Common myeloid progenitor, CD34-positive (primary cell): ENCODE results near the gene APOL3. TPM values are rescaled to one million over a fixed set of nuclear protein-coding genes. Genes with fewer than 3 reads are reported as not detected.
"Not testable (repeated sequence)": the region's sequence is repeated elsewhere in the genome, so short reads cannot be mapped to it uniquely, and the experiment has no call there.

ENCODE experiments used
- CTCF ChIA-PET: fragments of 350-600 bp; sonication (Branson Sonifier 250); formaldehyde crosslinking; loops from one replicate; lab custom pipeline; 2021; ENCODE audit warnings: antibody characterized with exemption; lab: Charles Lee
- POLR2A ChIA-PET: fragments of 350-600 bp; sonication (Branson Sonifier 250); formaldehyde crosslinking; loops from one replicate; lab custom pipeline; 2021; ENCODE audit warnings: antibody characterized with exemption; lab: Charles Lee
- DNase-seq, 3 donors: peaks; one replicate each; pipeline versions ENCODE4 v3.0.0 to v3.0.0-alpha.2; 2013
- H3K27ac ChIP-seq, 2 experiments: 1 replicate in 1 of 2; 2 replicates in 1 of 2; pipeline ENCODE4 v1.7.0; 2013; ENCODE audit warnings: inconsistent platforms in 2 of 2, low read length in 2 of 2, mild to moderate bottlenecking in 2 of 2, low read depth in 1 of 2, moderate library complexity in 1 of 2; ENCODE audit not compliant: severe bottlenecking in 2 of 2, insufficient read depth in 1 of 2, poor library complexity in 1 of 2
- H3K27me3 ChIP-seq, 5 experiments: replicated peaks in 2 of 5; 1 replicate in 3 of 5; 2 replicates in 2 of 5; pipeline versions ENCODE4 v1.6.1 to v1.7.0; 2013; ENCODE audit warnings: low read length in 4 of 5, mild to moderate bottlenecking in 2 of 5, moderate library complexity in 2 of 5, inconsistent platforms in 1 of 5; ENCODE audit not compliant: insufficient read depth in 5 of 5, control insufficient read depth in 4 of 5
- H3K36me3 ChIP-seq, 4 experiments: 1 replicate in 2 of 4; 2 replicates in 2 of 4; pipeline versions ENCODE4 v1.6.1 to v1.7.0; 2013; ENCODE audit warnings: low read length in 3 of 4, control low read depth in 1 of 4, mild to moderate bottlenecking in 1 of 4; ENCODE audit not compliant: control insufficient read depth in 4 of 4, insufficient read depth in 4 of 4
- H3K4me1 ChIP-seq, 4 experiments: 1 replicate in 3 of 4; 2 replicates in 1 of 4; pipeline versions ENCODE4 v1.6.1 to v1.7.1; 2013; ENCODE audit warnings: low read length in 3 of 4, mild to moderate bottlenecking in 3 of 4, control low read depth in 1 of 4, inconsistent platforms in 1 of 4, moderate library complexity in 1 of 4; ENCODE audit not compliant: control insufficient read depth in 4 of 4, insufficient read depth in 4 of 4; ENCODE audit errors: control extremely low read depth in 1 of 4
- H3K4me3 ChIP-seq, 7 experiments: 1 replicate in 4 of 7; 2 replicates in 3 of 7; pipeline versions ENCODE4 v1.5.1 to v1.7.0; 2013; ENCODE audit warnings: mild to moderate bottlenecking in 7 of 7, low read length in 6 of 7, moderate library complexity in 6 of 7, inconsistent platforms in 2 of 7, low read depth in 2 of 7, control low read depth in 1 of 7; ENCODE audit not compliant: insufficient read depth in 4 of 7, control insufficient read depth in 1 of 7; ENCODE audit errors: extremely low read depth in 1 of 7
- H3K9me3 ChIP-seq, 5 experiments: 1 replicate in 4 of 5; 2 replicates in 1 of 5; pipeline versions ENCODE4 v1.6.1 to v1.7.1; 2013; ENCODE audit warnings: low read length in 4 of 5, mild to moderate bottlenecking in 2 of 5, inconsistent platforms in 1 of 5, low read depth in 1 of 5, moderate library complexity in 1 of 5; ENCODE audit not compliant: control insufficient read depth in 4 of 5, insufficient read depth in 2 of 5; ENCODE audit errors: control extremely low read depth in 1 of 5
- WGBS: methylation state at CpG from one replicate; pipeline ENCODE4 v1.1.5; 2013; ENCODE audit not compliant: insufficient coverage; 5-methylcytosine and 5-hydroxymethylcytosine counted together
- polyA plus RNA-seq: library from polyadenylated mRNA; unstranded; fragments of 120-200 nt; gene quantifications from one replicate; pipeline ENCODE4 v1.2.1, GENCODE V29; 2013

The APOL3 gene
- 51.1 TPM for polyA plus RNA-seq

- peaks cover 0 to 3% (median 0%) of the 10 kb centered on the region in 5 experiments for H3K9me3 ChIP-seq
- POLR2A ChIA-PET = no interaction called here
- H3K36me3 ChIP-seq = no peaks in the 10 kb centered on the region
- H3K4me3 ChIP-seq = peak within 1 kb of the TSS; percentile 34 to 75 (median 59)
- H3K4me1 ChIP-seq = peaks cover 13 to 72% (median 62%) of the 10 kb centered on the region in 4 experiments
- CTCF ChIA-PET = interaction anchor here (0.7 to 6.4 kb wide), 9 partner anchors 8 to 47 kb away, joined by 3 to 39 read pairs (median 5); no protein-coding TSS in a partner anchor
- DNase-seq = peak; percentile 60 to 81 (median 77)
- H3K27me3 ChIP-seq = no peaks in the 10 kb centered on the region
- peak within 1 kb of the TSS; percentile 69 to 95 for H3K27ac ChIP-seq
- 0% methylated on average over 2 of the region's 3 CpGs for WGBS
These were observed at the start of gene APOL3 for GRCh38 chr22:36160499-36160942. TSS of gene APOL3 (minus strand) at chr22:36160755. CDS start at chr22:36149055, 11,700 bp downstream.

GRCh38 chr22:36210224-36210623 is 49.7 kb upstream of the APOL3 start:
- CTCF ChIA-PET = interaction anchor here (4.2 kb wide), 1 partner anchor 12 kb away, joined by 18 read pairs; no protein-coding TSS in a partner anchor
- POLR2A ChIA-PET = no interaction called here

GRCh38 chr22:36209488-36209908 is 48.9 kb upstream of the APOL3 start:
- peak in 2 of 3 donors; percentile 20 to 46 for DNase-seq
- H3K4me3 ChIP-seq, H3K27ac ChIP-seq, H3K36me3 ChIP-seq, H3K27me3 ChIP-seq, H3K9me3 ChIP-seq, POLR2A ChIA-PET: not testable (repeated sequence)
- CTCF ChIA-PET = interaction anchor here (1.5 to 4.2 kb wide), 2 partner anchors 9 to 12 kb away, joined by 4 to 18 read pairs; no protein-coding TSS in a partner anchor
- 14% methylated on average over 1 of the region's 5 CpGs for WGBS
- H3K4me1 ChIP-seq = peaks cover 6 to 61% (median 29%) of the 10 kb centered on the region in 4 experiments

More at GRCh38 chr22:36210224-36210623, 49.7 kb upstream of the APOL3 start:
- no CpG with 5 or more reads among the region's 3 CpGs for WGBS
- DNase-seq = no peak
- H3K4me3 ChIP-seq = no peak overlapping the region
- H3K4me1 ChIP-seq = peaks cover 6 to 61% (median 29%) of the 10 kb centered on the region in 4 experiments
- H3K27ac ChIP-seq = no peak overlapping the region
- no peaks in the 10 kb centered on the region for H3K27me3 ChIP-seq
- peaks cover 0 to 5% (median 0%) of the 10 kb centered on the region in 5 experiments for H3K9me3 ChIP-seq
- H3K36me3 ChIP-seq = no peaks in the 10 kb centered on the region

- POLR2A ChIA-PET = no interaction called here
- Histone ChIP-seq H3K4me3 (no peak overlapping the region), H3K4me1 (peaks cover 6 to 58% (median 30%) of the 10 kb centered on the region in 4 experiments), H3K27ac (no peak overlapping the region), H3K36me3 (no peaks in the 10 kb centered on the region), H3K9me3 (peaks cover 0 to 5% (median 0%) of the 10 kb centered on the region in 5 experiments), H3K27me3 (no peaks in the 10 kb centered on the region)
- no peak for DNase-seq
- no CpG with 5 or more reads among the region's 1 CpG for WGBS
- CTCF ChIA-PET = interaction anchor here (0.8 to 4.2 kb wide), 5 partner anchors 9 to 77 kb away, joined by 3 to 18 read pairs (median 4); no protein-coding TSS in a partner anchor
These were observed 48.4 kb upstream of the APOL3 start for GRCh38 chr22:36208914-36209313.

- H3K27me3 ChIP-seq = no peaks in the 10 kb centered on the region
- 100% methylated on average over 1 of the region's 1 CpG for WGBS
- H3K9me3 ChIP-seq = peaks cover 0 to 5% (median 0%) of the 10 kb centered on the region in 5 experiments
- no peaks in the 10 kb centered on the region for H3K36me3 ChIP-seq
- peaks cover 6 to 55% (median 30%) of the 10 kb centered on the region in 4 experiments for H3K4me1 ChIP-seq
- POLR2A ChIA-PET = no interaction called here
- H3K4me3 ChIP-seq = no peak overlapping the region
- no peak for DNase-seq
- CTCF ChIA-PET = interaction anchor here (0.8 to 4.2 kb wide), 6 partner anchors 10 to 78 kb away, joined by 3 to 18 read pairs (median 4); no protein-coding TSS in a partner anchor
- no peak overlapping the region for H3K27ac ChIP-seq
These were observed 47.7 kb upstream of the APOL3 start for GRCh38 chr22:36208162-36208765.

GRCh38 chr22:36206255-36206654 is 45.7 kb upstream of the APOL3 start:
- POLR2A ChIA-PET = no interaction called here
- no CpG with 5 or more reads among the region's 1 CpG for WGBS
- peaks cover 0 to 5% (median 0%) of the 10 kb centered on the region in 5 experiments for H3K9me3 ChIP-seq
- H3K27me3 ChIP-seq = no peaks in the 10 kb centered on the region
- H3K4me1 ChIP-seq = peaks cover 6 to 52% (median 29%) of the 10 kb centered on the region in 4 experiments
- no peak overlapping the region for H3K27ac ChIP-seq
- CTCF ChIA-PET = interaction anchor here (2.3 kb wide), 1 partner anchor 9 kb away, joined by 10 read pairs; no protein-coding TSS in a partner anchor
- H3K4me3 ChIP-seq = no peak overlapping the region
- no peaks in the 10 kb centered on the region for H3K36me3 ChIP-seq
- DNase-seq = no peak

GRCh38 chr22:36205573-36205972 is 45.0 kb upstream of the APOL3 start:
- H3K36me3 ChIP-seq, H3K4me3 ChIP-seq, H3K27ac ChIP-seq, H3K27me3 ChIP-seq, POLR2A ChIA-PET, DNase-seq, H3K9me3 ChIP-seq: not testable (repeated sequence)
- H3K4me1 ChIP-seq = peaks cover under 1 to 48% (median 22%) of the 10 kb centered on the region in 4 experiments
- CTCF ChIA-PET = interaction anchor here (1.1 to 4.2 kb wide), 3 partner anchors 8 to 32 kb away, joined by 3 to 23 read pairs (median 10); no protein-coding TSS in a partner anchor
- 96% methylated on average over 4 of the region's 5 CpGs for WGBS
